Esophagus muscularis mucosa (tissue), 4 donors: ENCODE data around the gene FLT4. TPM values are rescaled to one million over a fixed set of nuclear protein-coding genes. Genes with fewer than 3 reads are reported as not detected.
"Not testable (repeated sequence)": the region's sequence is repeated elsewhere in the genome, so short reads cannot be mapped to it uniquely, and the experiment has no call there.

Experiments
- DNase-seq: peaks from one replicate; pipeline ENCODE4 v3.0.0-alpha.2; 2017; ENCODE audit errors: extremely low spot score
- H3K27ac ChIP-seq, 4 donors: fragments of 200-600 bp; sonication (generic); replicated peaks in 1 of 4; 1 replicate in 3 of 4; 2 replicates in 1 of 4; pipeline ENCODE4 v1.5.1; 2016 to 2019; ENCODE audit warnings: mild to moderate bottlenecking in 1 of 4
- H3K27me3 ChIP-seq, 4 donors: fragments of 200-600 bp; sonication (generic); one replicate each; pipeline versions ENCODE4 v1.5.1 to v1.6.0; 2016 to 2019
- H3K36me3 ChIP-seq, 4 donors: fragments of 200-600 bp; sonication (generic); one replicate each; pipeline ENCODE4 v1.5.1; 2016 to 2019
- H3K4me1 ChIP-seq, 4 donors: fragments of 200-600 bp; sonication (generic); one replicate each; pipeline ENCODE4 v1.5.1; 2016 to 2019
- H3K4me3 ChIP-seq, 4 donors: fragments of 200-600 bp; sonication (generic); 1 replicate in 2 of 4; 2 replicates in 2 of 4; pipeline ENCODE4 v1.5.1; 2016 to 2019; ENCODE audit warnings: mild to moderate bottlenecking in 4 of 4, moderate library complexity in 1 of 4
- H3K9me3 ChIP-seq, 4 donors: fragments of 200-600 bp; sonication (generic); 1 replicate in 3 of 4; 2 replicates in 1 of 4; pipeline ENCODE4 v1.5.1; 2016 to 2019
- CTCF ChIP-seq, 3 experiments: fragments of 200-600 bp in 2 of 3; fragments of 450-650 bp in 1 of 3; sonication (generic) in 2 of 3; IDR thresholded peaks; one replicate each; pipeline ENCODE4 v1.5.1; 2017 to 2019; ENCODE audit warnings: antibody characterized with exemption in 3 of 3, mild to moderate bottlenecking in 2 of 3, moderate library complexity in 1 of 3
- EP300 ChIP-seq: sonication (generic); formaldehyde crosslinking; IDR thresholded peaks from one replicate; pipeline ENCODE4 v1.6.1; 2017; ENCODE audit warnings: antibody characterized with exemption
- POLR2A ChIP-seq: fragments of 450-650 bp; IDR thresholded peaks from one replicate; pipeline ENCODE4 v1.6.1; 2017; ENCODE audit warnings: antibody characterized with exemption, moderate library complexity, mild to moderate bottlenecking, low read depth
- POLR2AphosphoS5 ChIP-seq, 2 donors: sonication (generic); formaldehyde crosslinking; IDR thresholded peaks; one replicate each; pipeline ENCODE4 v1.6.1; 2017; ENCODE audit warnings: antibody characterized with exemption in 2 of 2
- WGBS: methylation state at CpG from one replicate; pipeline ENCODE4 v1.1.5; 2018; 5-methylcytosine and 5-hydroxymethylcytosine counted together
- intact Hi-C: fragments of 100-400 bp; cut with DNase I; formaldehyde crosslinking; loops from one replicate; pipeline ENCODE4 v1.15.1; 2023
- total RNA-seq, 4 donors: library from RNA; depleted of rRNA; stranded (reverse); fragments of >200 nt; gene quantifications; one replicate each; pipeline versions ENCODE4 v1.1.0 to v1.2.1, GENCODE V29; 2016

The FLT4 gene
- total RNA-seq, 4 donors from 2014 or later: 10.4 to 15.6 (median 11.8) TPM

- Histone ChIP-seq H3K27me3 (peaks cover 0 to 68% (median 0%) of the 10 kb centered on the region in 4 donors), H3K9me3 (no peaks in the 10 kb centered on the region), H3K4me3 (no peak overlapping the region), H3K36me3 (no peaks in the 10 kb centered on the region), H3K27ac (no peak overlapping the region), H3K4me1 (no peaks in the 10 kb centered on the region)
- intact Hi-C loops: no loop called here
- TF ChIP-seq POLR2A: no peak
- TF ChIP-seq EP300: no peak
- no peak for TF ChIP-seq CTCF (IDR thresholded peaks at IDR 0.05)
- TF ChIP-seq POLR2AphosphoS5 (IDR thresholded peaks at IDR 0.05): no peak
- peak; percentile 75 for DNase-seq
- 81% methylated on average over 4 of the region's 15 CpGs for WGBS
Measured at GRCh38 chr5:180684623-180685161, 35.3 kb upstream of the FLT4 start.

GRCh38 chr5:180683220-180683922, 34.0 kb upstream of the FLT4 start:
- Histone ChIP-seq H3K36me3 (no peaks in the 10 kb centered on the region), H3K9me3 (no peaks in the 10 kb centered on the region), H3K4me1 (no peaks in the 10 kb centered on the region), H3K4me3 (no peak overlapping the region), H3K27me3 (peaks cover 0 to 77% (median 0%) of the 10 kb centered on the region in 4 donors), H3K27ac (no peak overlapping the region)
- 81% methylated on average over 6 of the region's 6 CpGs for WGBS
- intact Hi-C loops: no loop called here
- DNase-seq: peak; percentile 60
- TF ChIP-seq POLR2A: no peak
- no peak for TF ChIP-seq EP300
- no peak for TF ChIP-seq POLR2AphosphoS5 (IDR thresholded peaks at IDR 0.05)
- no peak for TF ChIP-seq CTCF (IDR thresholded peaks at IDR 0.05)

- Histone ChIP-seq H3K4me1 (no peaks in the 10 kb centered on the region), H3K4me3 (no peak overlapping the region), H3K36me3 (no peaks in the 10 kb centered on the region), H3K27ac (no peak overlapping the region), H3K27me3 (peaks cover 0 to 80% (median 0%) of the 10 kb centered on the region in 4 donors), H3K9me3 (no peaks in the 10 kb centered on the region)
- peak; percentile 90 for DNase-seq
- intact Hi-C loops: no loop called here
- no peak for TF ChIP-seq POLR2AphosphoS5 (IDR thresholded peaks at IDR 0.05)
- WGBS: 73% methylated on average over 5 of the region's 8 CpGs
Measured at GRCh38 chr5:180682560-180682959, 33.2 kb upstream of the FLT4 start.

GRCh38 chr5:180682008-180682407, 32.6 kb upstream of the FLT4 start:
- peaks cover 0 to 80% (median 0%) of the 10 kb centered on the region in 4 donors for H3K27me3 ChIP-seq
- intact Hi-C loops, H3K9me3 ChIP-seq, H3K4me3 ChIP-seq, H3K36me3 ChIP-seq, H3K4me1 ChIP-seq, H3K27ac ChIP-seq: not testable (repeated sequence)
- WGBS: 94% methylated on average over 8 of the region's 12 CpGs
- DNase-seq: peak; percentile 64

- H3K27me3 ChIP-seq: peaks cover 0 to 82% (median 8%) of the 10 kb centered on the region in 4 donors
- peak; percentile 24 for DNase-seq
- H3K36me3 ChIP-seq, H3K9me3 ChIP-seq, H3K4me1 ChIP-seq, H3K4me3 ChIP-seq, H3K27ac ChIP-seq, intact Hi-C loops: not testable (repeated sequence)
- 95% methylated on average over 10 of the region's 10 CpGs for WGBS
Measured at GRCh38 chr5:180678319-180678718, 28.9 kb upstream of the FLT4 start.

- H3K4me3 ChIP-seq: no peak overlapping the region
- DNase-seq: no peak
- WGBS: 96% methylated on average over 14 of the region's 14 CpGs
- H3K36me3 ChIP-seq: no peaks in the 10 kb centered on the region
- intact Hi-C loops: no loop called here
- no peaks in the 10 kb centered on the region for H3K9me3 ChIP-seq
- peaks cover 0 to 9% (median 7%) of the 10 kb centered on the region in 4 donors for H3K4me1 ChIP-seq
- H3K27me3 ChIP-seq: peaks cover 0 to 72% (median 12%) of the 10 kb centered on the region in 4 donors
- TF ChIP-seq CTCF (IDR thresholded peaks at IDR 0.05) (no peak), POLR2AphosphoS5 (IDR thresholded peaks at IDR 0.05) (no peak), POLR2A (no peak), EP300 (no peak)
- no peak overlapping the region for H3K27ac ChIP-seq
Measured at GRCh38 chr5:180675036-180675635, 25.7 kb upstream of the FLT4 start.

GRCh38 chr5:180674090-180674475, 24.7 kb upstream of the FLT4 start:
- 0% methylated on average over 4 of the region's 23 CpGs for WGBS
- Histone ChIP-seq H3K4me3 (peak overlapping the region; percentile 0 to 19 (median 12)), H3K27me3 (peaks cover 0 to 63% (median 12%) of the 10 kb centered on the region in 4 donors)
- H3K4me1 ChIP-seq, H3K9me3 ChIP-seq, H3K27ac ChIP-seq, intact Hi-C loops, H3K36me3 ChIP-seq, DNase-seq: not testable (repeated sequence)
